Spleen (tissue), 11 donors: ENCODE data around the gene MYH10. TPM values are rescaled to one million over a fixed set of nuclear protein-coding genes. Genes with fewer than 3 reads are reported as not detected.

Experiments
- DNase-seq: peaks from one replicate; pipeline ENCODE4 v3.0.0-alpha.2; 2020
- H3K27ac ChIP-seq, 8 donors: fragments of 200-600 bp; sonication (generic) in 7 of 8; 1 replicate in 4 of 8; 2 replicates in 4 of 8; pipeline versions ENCODE4 v1.5.0 to v1.8.0; 2016 to 2021; ENCODE audit warnings: inconsistent platforms in 4 of 8, mild to moderate bottlenecking in 4 of 8, moderate library complexity in 1 of 8
- H3K27me3 ChIP-seq, 7 donors: fragments of 200-600 bp; sonication (generic) in 6 of 7; replicated peaks in 1 of 7; 1 replicate in 4 of 7; 2 replicates in 3 of 7; pipeline versions ENCODE4 v1.5.0 to v1.8.0; 2016 to 2021; ENCODE audit warnings: inconsistent platforms in 3 of 7, mild to moderate bottlenecking in 1 of 7
- H3K36me3 ChIP-seq, 6 donors: fragments of 200-600 bp; sonication (generic) in 5 of 6; 1 replicate in 4 of 6; 2 replicates in 2 of 6; pipeline versions ENCODE4 v1.5.0 to v1.8.0; 2016 to 2021; ENCODE audit warnings: inconsistent platforms in 2 of 6
- H3K4me1 ChIP-seq, 6 donors: fragments of 200-600 bp; sonication (generic) in 5 of 6; 1 replicate in 3 of 6; 2 replicates in 3 of 6; pipeline versions ENCODE4 v1.5.0 to v1.8.0; 2016 to 2021; ENCODE audit warnings: inconsistent platforms in 3 of 6
- H3K4me3 ChIP-seq, 8 donors: fragments of 200-600 bp; sonication (generic) in 7 of 8; 1 replicate in 4 of 8; 2 replicates in 4 of 8; pipeline versions ENCODE4 v1.5.0 to v1.8.0; 2016 to 2021; ENCODE audit warnings: inconsistent platforms in 4 of 8, mild to moderate bottlenecking in 4 of 8, moderate library complexity in 2 of 8
- H3K9me3 ChIP-seq, 8 donors: fragments of 200-600 bp; sonication (generic) in 7 of 8; 1 replicate in 4 of 8; 2 replicates in 4 of 8; pipeline versions ENCODE4 v1.5.0 to v1.8.0; 2016 to 2021; ENCODE audit warnings: inconsistent platforms in 4 of 8
- POLR2A ChIP-seq, 3 donors: fragments of 450-650 bp; IDR thresholded peaks; one replicate each; pipeline ENCODE4 v1.5.1; 2017; ENCODE audit warnings: antibody characterized with exemption in 3 of 3, mild to moderate bottlenecking in 1 of 3
- POLR2AphosphoS5 ChIP-seq, 3 donors: sonication (generic); formaldehyde crosslinking; IDR thresholded peaks; one replicate each; pipeline ENCODE4 v1.5.1; 2017; ENCODE audit warnings: antibody characterized with exemption in 3 of 3
- WGBS, 5 donors: extraction: QIAGEN DNeasy Blood & Tissue Kit in 3 of 5; methylation state at CpG; one replicate each; pipeline versions ENCODE4 v1.1.5 to v1.1.7; 2013 to 2018; 5-methylcytosine and 5-hydroxymethylcytosine counted together
- intact Hi-C: fragments of 100-400 bp; cut with DNase I; formaldehyde crosslinking; loops from one replicate; pipeline ENCODE4 v1.15.0; 2023; ENCODE audit warnings: low total_unique reads
- polyA plus RNA-seq, 3 donors: library from polyadenylated mRNA; stranded (reverse); fragments of 200-250 nt; gene quantifications; one replicate each; pipeline ENCODE4 v1.2.1, GENCODE V29; 2013
- total RNA-seq, 7 donors: library from RNA; depleted of rRNA in 3 of 7; stranded (reverse); fragments of >200 nt in 3 of 7; fragmentation: NEBNext Ultra II Directional in 4 of 7; extraction: Animal tissue kit (Norgen Biotek cat#: 25700) in 4 of 7; gene quantifications; one replicate each; pipeline versions ENCODE4 v1.1.0 to v1.2.1, GENCODE V29; 2016 to 2021
- TF ChIP-seq, protein P1 (sequence below), 11 experiments: fragments of 200-600 bp in 7 of 11; fragments of 450-650 bp in 4 of 11; sonication (generic) in 4 of 11; IDR thresholded peaks in 8 of 11; conservative IDR thresholded peaks in 3 of 11; 1 replicate in 7 of 11; 2 replicates in 4 of 11; pipeline versions ENCODE4 v1.4.0 to v1.8.0; 2016 to 2021; ENCODE audit warnings: antibody characterized with exemption in 11 of 11, inconsistent platforms in 4 of 11, mild to moderate bottlenecking in 1 of 11
- donor health status: healthy with polysubstance abuse.
- donor health status: DM: no; HTN: no; CAD: no; lungs with moderate emphysema.
- donor health status: DM: no; HTN: no; CAD: no.
- donor health status: Bipolar disorder and iron deficiency.
- donor health status: healthy.
- donor health status: DM: no; HTN: no; CAD: no.
- donor health status: DM: yes; HTN: yes; CAD: no.

MYH10 gene
- total and polyA plus RNA-seq, 10 donors, result 1.0 to 14.4 (median 7.5) TPM

GRCh38 chr17:8465356-8465755 is 165.2 kb downstream of the MYH10 start:
- Histone ChIP-seq H3K9me3 (no peaks in the 10 kb centered on the region), H3K27ac (no peak overlapping the region), H3K27me3 (no peaks in the 10 kb centered on the region), H3K36me3 (peaks cover 0 to 100% (median 71%) of the 10 kb centered on the region in 6 donors), H3K4me1 (peaks cover 0 to 32% (median 15%) of the 10 kb centered on the region in 6 donors), H3K4me3 (no peak overlapping the region)
- TF ChIP-seq, protein P1, sequence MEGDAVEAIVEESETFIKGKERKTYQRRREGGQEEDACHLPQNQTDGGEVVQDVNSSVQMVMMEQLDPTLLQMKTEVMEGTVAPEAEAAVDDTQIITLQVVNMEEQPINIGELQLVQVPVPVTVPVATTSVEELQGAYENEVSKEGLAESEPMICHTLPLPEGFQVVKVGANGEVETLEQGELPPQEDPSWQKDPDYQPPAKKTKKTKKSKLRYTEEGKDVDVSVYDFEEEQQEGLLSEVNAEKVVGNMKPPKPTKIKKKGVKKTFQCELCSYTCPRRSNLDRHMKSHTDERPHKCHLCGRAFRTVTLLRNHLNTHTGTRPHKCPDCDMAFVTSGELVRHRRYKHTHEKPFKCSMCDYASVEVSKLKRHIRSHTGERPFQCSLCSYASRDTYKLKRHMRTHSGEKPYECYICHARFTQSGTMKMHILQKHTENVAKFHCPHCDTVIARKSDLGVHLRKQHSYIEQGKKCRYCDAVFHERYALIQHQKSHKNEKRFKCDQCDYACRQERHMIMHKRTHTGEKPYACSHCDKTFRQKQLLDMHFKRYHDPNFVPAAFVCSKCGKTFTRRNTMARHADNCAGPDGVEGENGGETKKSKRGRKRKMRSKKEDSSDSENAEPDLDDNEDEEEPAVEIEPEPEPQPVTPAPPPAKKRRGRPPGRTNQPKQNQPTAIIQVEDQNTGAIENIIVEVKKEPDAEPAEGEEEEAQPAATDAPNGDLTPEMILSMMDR (IDR thresholded peaks at IDR 0.05 in 8 of 11, conservative IDR thresholded peaks at IDR 0.05 in 3 of 11), result no peak
- TF ChIP-seq POLR2AphosphoS5 (IDR thresholded peaks at IDR 0.05) (no peak), POLR2A (IDR thresholded peaks at IDR 0.05) (no peak)
- WGBS, 5 donors, result 73 to 81% (median 78%) methylated on average over 8 of the region's 8 CpGs
- intact Hi-C loops, result no loop called here
- no peak for DNase-seq

DNA sequence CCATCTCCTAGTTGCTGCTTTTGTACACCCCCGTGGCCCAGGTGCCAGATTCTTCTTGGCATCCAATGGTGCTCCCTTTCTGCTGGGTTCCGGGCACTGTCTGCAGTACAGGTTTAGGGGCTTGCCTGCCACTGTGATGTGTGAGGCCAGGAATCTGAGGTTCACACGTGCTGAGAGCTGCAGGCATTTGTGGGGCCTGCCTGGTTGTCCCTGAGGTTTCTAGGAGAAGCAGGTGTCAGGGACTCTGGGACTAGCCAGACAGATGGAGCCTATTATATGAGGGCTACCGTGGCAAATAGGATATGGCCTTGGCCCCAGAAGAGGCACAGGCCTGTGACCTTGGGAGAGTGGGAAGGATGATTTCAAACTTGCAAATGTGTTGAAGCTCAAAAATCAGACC is 165.6 kb downstream of the MYH10 start:
- H3K36me3 ChIP-seq, result peaks cover under 1 to 100% (median 75%) of the 10 kb centered on the region in 6 donors
- no peaks in the 10 kb centered on the region for H3K27me3 ChIP-seq
- no peak for DNase-seq
- 59 to 65% (median 60%) methylated on average over 3 to 4 of the region's 4 CpGs for WGBS, 5 donors
- H3K27ac ChIP-seq, result no peak overlapping the region
- H3K4me3 ChIP-seq, result no peak overlapping the region
- intact Hi-C loops, result no loop called here
- no peaks in the 10 kb centered on the region for H3K9me3 ChIP-seq
- H3K4me1 ChIP-seq, result peaks cover 0 to 28% (median 13%) of the 10 kb centered on the region in 6 donors
- TF ChIP-seq POLR2A (IDR thresholded peaks at IDR 0.05) (no peak), POLR2AphosphoS5 (IDR thresholded peaks at IDR 0.05) (no peak)
- TF ChIP-seq, protein P1 (IDR thresholded peaks at IDR 0.05 in 8 of 11, conservative IDR thresholded peaks at IDR 0.05 in 3 of 11), result no peak

DNA sequence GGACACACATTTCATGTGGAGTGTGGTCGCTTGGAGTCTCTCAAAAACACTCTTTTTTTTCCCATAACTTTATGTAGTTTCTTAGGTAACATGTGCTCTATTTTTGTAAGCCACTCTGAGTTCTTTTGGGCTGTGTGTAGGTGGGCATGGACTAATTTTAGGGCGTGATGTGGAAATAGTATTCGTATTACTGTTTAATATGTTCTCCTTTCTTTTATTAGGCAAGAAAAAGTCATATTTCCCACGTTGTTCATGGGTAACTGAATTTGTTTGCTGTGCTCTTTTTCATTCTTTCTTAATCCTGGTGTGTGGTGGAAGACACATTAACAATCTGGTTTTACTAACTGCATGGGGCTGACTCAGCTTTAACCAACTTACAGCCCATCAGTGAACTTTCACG is 167.4 kb downstream of the MYH10 start:
- peaks cover 4 to 100% (median 79%) of the 10 kb centered on the region in 6 donors for H3K36me3 ChIP-seq
- peaks cover 0 to 33% (median 13%) of the 10 kb centered on the region in 6 donors for H3K4me1 ChIP-seq
- no peak overlapping the region for H3K4me3 ChIP-seq
- no peaks in the 10 kb centered on the region for H3K27me3 ChIP-seq
- intact Hi-C loops, result no loop called here
- no peaks in the 10 kb centered on the region for H3K9me3 ChIP-seq
- TF ChIP-seq POLR2A (IDR thresholded peaks at IDR 0.05) (no peak), POLR2AphosphoS5 (IDR thresholded peaks at IDR 0.05) (no peak)
- TF ChIP-seq, protein P1 (IDR thresholded peaks at IDR 0.05 in 8 of 11, conservative IDR thresholded peaks at IDR 0.05 in 3 of 11), result no peak
- no peak for DNase-seq
- 66 to 81% (median 77%) methylated on average over 5 of the region's 5 CpGs for WGBS, 5 donors
- H3K27ac ChIP-seq, result no peak overlapping the region

GRCh38 chr17:8462564-8462963 is 168.0 kb downstream of the MYH10 start:
- H3K27me3 ChIP-seq, result no peaks in the 10 kb centered on the region
- H3K27ac ChIP-seq, result no peak overlapping the region
- WGBS, 5 donors, result 75 to 77% (median 76%) methylated on average over 5 of the region's 5 CpGs
- H3K9me3 ChIP-seq, result no peaks in the 10 kb centered on the region
- H3K4me3 ChIP-seq, result no peak overlapping the region
- TF ChIP-seq POLR2AphosphoS5 (IDR thresholded peaks at IDR 0.05) (no peak), POLR2A (IDR thresholded peaks at IDR 0.05) (no peak)
- TF ChIP-seq, protein P1 (IDR thresholded peaks at IDR 0.05 in 8 of 11, conservative IDR thresholded peaks at IDR 0.05 in 3 of 11), result no peak
- intact Hi-C loops, result no loop called here
- peaks cover 0 to 33% (median 13%) of the 10 kb centered on the region in 6 donors for H3K4me1 ChIP-seq
- no peak for DNase-seq
- peaks cover 4 to 100% (median 79%) of the 10 kb centered on the region in 6 donors for H3K36me3 ChIP-seq
